HCT116 (cell line): ENCODE measurements around the gene ATP1A2.

Experiments
- CBX3 ChIP-seq: IDR thresholded peaks from 2 replicates; pipeline ENCODE4 v1.6.1; 2012; ENCODE audit warnings: low read depth
- EZH2 ChIP-seq: fragments of 200-600 bp; sonication (generic); IDR thresholded peaks from 2 replicates; pipeline ENCODE4 v1.6.1; 2017; ENCODE audit warnings: antibody characterized with exemption, mixed run types
- EZH2phosphoT487 ChIP-seq: fragments of 200-600 bp; IDR thresholded peaks from 2 replicates; pipeline ENCODE4 v1.6.1; 2018; ENCODE audit warnings: antibody characterized with exemption, borderline replicate concordance
- FOSL1 ChIP-seq: IDR thresholded peaks from 2 replicates; pipeline ENCODE4 v1.6.1; 2012; ENCODE audit warnings: low read depth
- POLR2A ChIP-seq: IDR thresholded peaks from 2 replicates; pipeline ENCODE4 v1.7.0; 2011; ENCODE audit warnings: borderline replicate concordance; ENCODE audit not compliant: insufficient read depth, insufficient read length; ENCODE audit errors: extremely low read depth
- SIN3A ChIP-seq: IDR thresholded peaks from 2 replicates; pipeline ENCODE4 v1.6.1; 2012; ENCODE audit warnings: low read depth
- SP1 ChIP-seq: IDR thresholded peaks from 2 replicates; pipeline ENCODE4 v1.6.1; 2012; ENCODE audit warnings: low read depth
- YY1 ChIP-seq: IDR thresholded peaks from 2 replicates; pipeline ENCODE4 v1.6.1; 2011; ENCODE audit warnings: low read length, low read depth, moderate library complexity, mild to moderate bottlenecking; ENCODE audit not compliant: insufficient replicate concordance; ENCODE audit errors: extremely low read depth
- ZNF274 ChIP-seq: fragments of 200-500 bp; sonication (Bioruptor generic); IDR thresholded peaks from 2 replicates; pipeline ENCODE4 v1.6.1; 2014; ENCODE audit warnings: mild to moderate bottlenecking, low read depth, low read length, inconsistent platforms
- TF ChIP-seq, protein P1 (sequence below), 3 experiments: fragments of 200-600 bp in 1 of 3; sonication (generic) in 1 of 3; IDR thresholded peaks in 2 of 3; conservative IDR thresholded peaks in 1 of 3; 2 replicates each; pipeline ENCODE4 v1.5.1; 2012 to 2017; ENCODE audit warnings: low read depth in 2 of 3, low read length in 2 of 3, antibody characterized with exemption in 1 of 3, borderline replicate concordance in 1 of 3, control low read depth in 1 of 3, mild to moderate bottlenecking in 1 of 3, mixed read lengths in 1 of 3, mixed run types in 1 of 3, moderate library complexity in 1 of 3; ENCODE audit not compliant: insufficient read depth in 1 of 3
- TF ChIP-seq, protein P2 (sequence below): IDR thresholded peaks from 2 replicates; pipeline ENCODE4 v1.6.1; 2012

DNA sequence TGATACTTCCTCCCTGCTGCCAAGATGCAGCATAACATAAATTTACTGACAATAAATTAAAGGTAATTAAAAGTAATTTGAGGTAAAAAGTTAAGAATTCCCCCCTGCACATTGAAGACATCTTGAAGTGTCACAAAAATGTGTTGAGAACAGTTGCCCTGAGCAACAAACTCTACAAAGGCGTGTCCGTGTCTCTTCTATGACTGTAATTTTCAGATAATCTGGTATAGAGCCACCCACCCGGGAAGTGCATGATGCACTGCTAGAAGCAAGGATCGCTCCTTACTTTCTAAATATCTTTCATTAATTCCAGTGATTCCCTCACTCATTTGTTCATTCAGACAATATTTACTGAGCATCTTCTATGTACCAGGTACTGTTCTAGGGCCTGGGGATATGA, 63.8 kb downstream of the ATP1A2 start:
- TF ChIP-seq, protein P1, sequence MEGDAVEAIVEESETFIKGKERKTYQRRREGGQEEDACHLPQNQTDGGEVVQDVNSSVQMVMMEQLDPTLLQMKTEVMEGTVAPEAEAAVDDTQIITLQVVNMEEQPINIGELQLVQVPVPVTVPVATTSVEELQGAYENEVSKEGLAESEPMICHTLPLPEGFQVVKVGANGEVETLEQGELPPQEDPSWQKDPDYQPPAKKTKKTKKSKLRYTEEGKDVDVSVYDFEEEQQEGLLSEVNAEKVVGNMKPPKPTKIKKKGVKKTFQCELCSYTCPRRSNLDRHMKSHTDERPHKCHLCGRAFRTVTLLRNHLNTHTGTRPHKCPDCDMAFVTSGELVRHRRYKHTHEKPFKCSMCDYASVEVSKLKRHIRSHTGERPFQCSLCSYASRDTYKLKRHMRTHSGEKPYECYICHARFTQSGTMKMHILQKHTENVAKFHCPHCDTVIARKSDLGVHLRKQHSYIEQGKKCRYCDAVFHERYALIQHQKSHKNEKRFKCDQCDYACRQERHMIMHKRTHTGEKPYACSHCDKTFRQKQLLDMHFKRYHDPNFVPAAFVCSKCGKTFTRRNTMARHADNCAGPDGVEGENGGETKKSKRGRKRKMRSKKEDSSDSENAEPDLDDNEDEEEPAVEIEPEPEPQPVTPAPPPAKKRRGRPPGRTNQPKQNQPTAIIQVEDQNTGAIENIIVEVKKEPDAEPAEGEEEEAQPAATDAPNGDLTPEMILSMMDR (IDR thresholded peaks at IDR 0.05 in 2 of 3, conservative IDR thresholded peaks at IDR 0.05 in 1 of 3; ENCODE audit: borderline replicate concordance in 1 of 3, insufficient read depth in 1 of 3, low read depth in 2 of 3, low read length in 2 of 3): no peak
- TF ChIP-seq EZH2phosphoT487: no peak
- TF ChIP-seq POLR2A: no peak
- TF ChIP-seq, protein P2, sequence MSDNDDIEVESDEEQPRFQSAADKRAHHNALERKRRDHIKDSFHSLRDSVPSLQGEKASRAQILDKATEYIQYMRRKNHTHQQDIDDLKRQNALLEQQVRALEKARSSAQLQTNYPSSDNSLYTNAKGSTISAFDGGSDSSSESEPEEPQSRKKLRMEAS: no peak
- no peak for TF ChIP-seq FOSL1
- TF ChIP-seq CBX3: no peak
- TF ChIP-seq SIN3A: no peak
- no peak for TF ChIP-seq ZNF274
- no peak for TF ChIP-seq YY1
- no peak for TF ChIP-seq SP1
- TF ChIP-seq EZH2: no peak
